GM12875 (cell line): Measurements from ENCODE around the gene ZBTB7B.

Source experiments
- H3K4me3 ChIP-seq: one replicate; pipeline ENCODE4 v1.5.1; 2011; ENCODE audit warnings: low read depth, low read length, control low read depth
- TF ChIP-seq, protein P1 (sequence below): IDR thresholded peaks from 2 replicates; pipeline ENCODE4 v1.5.1; 2011; ENCODE audit warnings: low read depth, mild to moderate bottlenecking, control low read depth, inconsistent platforms, low read length, moderate library complexity, borderline replicate concordance; ENCODE audit not compliant: insufficient read depth

ZBTB7B gene

DNA sequence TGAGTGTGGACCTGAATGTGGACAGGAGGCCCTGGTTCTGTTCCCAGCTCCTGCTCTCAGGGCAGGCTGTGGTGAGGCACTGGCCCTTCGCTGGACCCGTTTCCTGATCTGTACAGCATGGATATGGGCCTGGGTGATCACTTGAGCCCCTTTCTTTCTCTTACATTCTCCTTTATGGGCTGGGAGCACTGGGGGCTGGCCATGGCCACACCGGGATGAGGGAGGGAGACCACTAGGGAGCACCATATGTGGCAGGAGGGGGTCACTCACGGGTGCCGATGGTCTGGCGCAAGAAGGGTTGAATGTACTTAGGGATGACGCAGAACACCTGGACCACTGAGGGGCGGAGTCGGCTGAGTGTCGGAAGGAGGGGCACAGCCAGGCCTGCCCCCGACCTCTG is 28.3 kb downstream of the ZBTB7B start:
- H3K4me3 ChIP-seq: no peak overlapping the region
- TF ChIP-seq, protein P1, sequence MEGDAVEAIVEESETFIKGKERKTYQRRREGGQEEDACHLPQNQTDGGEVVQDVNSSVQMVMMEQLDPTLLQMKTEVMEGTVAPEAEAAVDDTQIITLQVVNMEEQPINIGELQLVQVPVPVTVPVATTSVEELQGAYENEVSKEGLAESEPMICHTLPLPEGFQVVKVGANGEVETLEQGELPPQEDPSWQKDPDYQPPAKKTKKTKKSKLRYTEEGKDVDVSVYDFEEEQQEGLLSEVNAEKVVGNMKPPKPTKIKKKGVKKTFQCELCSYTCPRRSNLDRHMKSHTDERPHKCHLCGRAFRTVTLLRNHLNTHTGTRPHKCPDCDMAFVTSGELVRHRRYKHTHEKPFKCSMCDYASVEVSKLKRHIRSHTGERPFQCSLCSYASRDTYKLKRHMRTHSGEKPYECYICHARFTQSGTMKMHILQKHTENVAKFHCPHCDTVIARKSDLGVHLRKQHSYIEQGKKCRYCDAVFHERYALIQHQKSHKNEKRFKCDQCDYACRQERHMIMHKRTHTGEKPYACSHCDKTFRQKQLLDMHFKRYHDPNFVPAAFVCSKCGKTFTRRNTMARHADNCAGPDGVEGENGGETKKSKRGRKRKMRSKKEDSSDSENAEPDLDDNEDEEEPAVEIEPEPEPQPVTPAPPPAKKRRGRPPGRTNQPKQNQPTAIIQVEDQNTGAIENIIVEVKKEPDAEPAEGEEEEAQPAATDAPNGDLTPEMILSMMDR: no peak

DNA sequence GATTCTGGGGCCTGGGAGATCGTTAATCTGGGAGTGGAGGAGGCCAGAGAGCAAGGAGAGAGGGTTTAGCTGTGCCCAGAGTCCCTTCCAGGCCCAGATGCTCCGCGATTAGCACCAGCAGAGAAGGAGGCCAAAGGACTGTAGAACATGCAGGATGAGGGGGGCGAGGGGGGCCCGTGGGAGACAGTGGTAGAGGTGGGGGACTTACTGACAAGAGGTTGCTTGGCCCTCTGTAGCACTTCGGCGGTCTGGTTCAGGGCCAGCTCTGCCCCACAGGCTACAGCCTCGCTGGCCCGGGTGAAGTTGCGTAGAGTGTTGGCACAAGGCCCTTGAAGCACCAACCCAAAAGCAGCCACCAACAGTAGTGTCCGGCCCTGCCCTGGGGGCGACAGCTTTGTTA is 30.3 kb downstream of the ZBTB7B start:
- H3K4me3 ChIP-seq: no peak overlapping the region

DNA sequence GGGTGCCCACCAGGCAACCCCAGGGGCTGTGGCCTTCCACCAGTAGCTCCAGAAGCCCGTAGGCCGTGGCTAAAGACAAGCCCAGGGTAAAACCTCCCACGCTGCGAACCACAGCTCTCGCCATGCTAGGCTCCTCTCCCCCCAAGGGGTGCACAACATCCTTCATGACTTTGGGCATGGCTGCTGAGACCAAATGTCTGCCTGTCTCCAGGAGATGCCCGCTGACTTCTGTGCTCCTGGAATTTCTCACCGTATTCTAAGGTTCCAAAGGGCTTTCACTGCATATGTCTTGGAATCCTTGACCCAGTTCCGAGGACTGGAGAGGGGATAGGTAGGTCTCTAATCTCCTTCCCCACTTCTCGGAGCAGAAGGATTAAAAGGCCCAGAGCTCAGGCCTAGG is 30.9 kb downstream of the ZBTB7B start, which contains the start of the genes DCST1 and DCST2:
Gene DCST1, plus strand, starts transcription at position 301 of the 400 bp plus-strand sequence. CDS start 213 bp downstream, outside the sequence.
Gene DCST2, minus strand, starts transcription at position 258 of the 400 bp plus-strand sequence. Its CDS starts 80 bp downstream, at position 178.
- TF ChIP-seq, protein P1: no peak
- H3K4me3 ChIP-seq: no peak within 1 kb of the TSS

More for the DNA sequence above, 30.3 kb downstream of the ZBTB7B start:
- TF ChIP-seq, protein P1: no peak

DNA sequence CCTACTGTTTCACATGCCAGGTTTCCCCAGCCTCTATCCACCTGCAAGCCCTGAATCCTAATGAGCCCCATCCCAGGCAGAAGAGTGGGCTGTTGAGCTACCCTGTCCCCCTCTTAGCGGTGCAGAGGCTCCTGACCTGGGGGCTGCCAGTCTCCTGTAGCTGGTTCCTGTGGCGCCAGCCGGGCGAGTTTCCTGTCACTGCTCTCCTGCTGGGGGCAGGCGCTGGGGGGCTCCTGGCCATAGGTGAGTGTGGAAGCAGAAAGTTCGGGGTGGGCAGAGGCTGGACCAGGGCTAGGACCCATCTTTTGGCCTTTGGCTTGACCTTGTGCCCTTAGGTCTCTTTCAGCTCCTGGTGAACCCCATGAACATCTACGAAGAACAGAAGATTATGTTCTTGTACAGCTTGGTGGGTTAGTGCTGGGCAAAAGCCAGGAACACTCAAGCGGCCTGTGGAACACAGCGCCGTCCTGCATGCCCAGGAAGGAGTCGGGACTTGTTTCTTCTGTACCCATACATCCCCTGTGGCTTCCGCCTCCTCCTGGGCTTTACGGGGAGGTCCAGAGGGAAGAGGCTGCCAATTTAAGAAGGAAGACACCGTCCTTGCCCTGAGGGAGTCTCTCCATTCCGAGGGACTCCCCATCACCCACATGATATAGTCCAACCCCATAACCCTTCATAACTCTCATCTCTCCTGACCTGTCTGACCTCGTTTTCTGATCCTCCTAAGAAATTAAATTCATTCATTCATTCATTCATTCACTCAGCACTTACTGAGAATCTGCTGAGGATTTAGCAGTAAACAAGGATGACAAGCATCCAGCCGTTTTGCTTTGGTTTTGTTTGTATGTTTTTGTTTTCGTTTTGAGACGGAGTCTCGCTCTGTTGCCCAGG is 32.0 kb downstream of the ZBTB7B start:
- no peak overlapping the region for H3K4me3 ChIP-seq
- TF ChIP-seq, protein P1: no peak

DNA sequence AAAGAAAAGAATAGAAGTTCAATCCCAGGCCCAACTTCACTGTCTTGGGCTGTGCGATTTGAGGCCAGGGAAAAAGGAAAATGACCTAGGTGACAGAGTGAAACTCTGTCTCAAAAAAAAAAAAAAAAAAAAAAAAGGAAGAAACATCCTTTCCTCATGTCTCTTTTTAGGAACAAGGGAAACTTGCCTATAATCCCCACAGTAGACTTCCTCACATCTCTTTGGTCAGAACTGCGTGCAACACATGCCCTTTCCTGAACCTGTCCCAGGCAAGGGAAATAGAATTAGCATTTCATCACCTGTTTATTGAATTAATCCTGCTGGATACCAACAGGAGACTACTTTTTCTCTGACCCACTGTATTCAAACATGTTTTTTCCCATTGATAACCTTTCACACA is 33.3 kb downstream of the ZBTB7B start:
- TF ChIP-seq, protein P1: no peak
- H3K4me3 ChIP-seq: no peak overlapping the region

DNA sequence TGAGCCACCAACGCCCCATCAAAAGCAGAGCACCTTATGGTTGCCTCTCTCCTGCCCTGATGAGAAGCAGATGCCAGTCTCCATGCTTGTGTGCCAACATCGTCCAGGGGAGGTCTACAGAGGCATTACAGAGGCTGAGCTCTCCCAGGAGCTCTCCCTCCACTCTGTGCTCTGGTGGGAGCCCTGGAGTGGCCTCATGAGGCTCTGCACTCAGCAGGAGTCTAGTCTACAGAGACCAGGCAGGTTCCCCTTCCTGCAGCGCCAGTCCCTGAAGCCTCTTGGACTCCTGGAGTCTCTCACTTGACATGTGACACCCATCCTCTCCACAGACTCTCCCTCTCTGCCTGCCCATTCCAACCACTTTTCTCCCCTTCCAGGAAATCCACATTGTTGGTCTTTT is 34.4 kb downstream of the ZBTB7B start:
- H3K4me3 ChIP-seq: no peak overlapping the region
- TF ChIP-seq, protein P1: no peak
